Mesendoderm (in vitro differentiated cells): ENCODE data around the gene MT4.

Experiments used
- DNase-seq: peaks from one replicate; pipeline ENCODE4 v3.0.0; 2013
- H2AK5ac ChIP-seq: 2 replicates; pipeline ENCODE4 v1.6.1; 2013; ENCODE audit warnings: low read length, inconsistent platforms
- H2BK120ac ChIP-seq: 2 replicates; pipeline ENCODE4 v1.6.1; 2013; ENCODE audit warnings: low read depth, mild to moderate bottlenecking, low read length, moderate library complexity, mixed read lengths
- H2BK15ac ChIP-seq: replicated peaks from 2 replicates; pipeline ENCODE4 v1.6.1; 2013; ENCODE audit warnings: low read depth, mild to moderate bottlenecking, moderate library complexity
- H2BK5ac ChIP-seq: 2 replicates; pipeline ENCODE4 v1.6.1; 2013; ENCODE audit warnings: low read length, inconsistent platforms
- H3K18ac ChIP-seq: 2 replicates; pipeline ENCODE4 v1.6.1; 2013; ENCODE audit warnings: mild to moderate bottlenecking, low read length, mixed read lengths
- H3K23ac ChIP-seq: one replicate; pipeline ENCODE4 v1.6.1; 2013; ENCODE audit warnings: low read length
- H3K27ac ChIP-seq: 2 replicates; pipeline ENCODE4 v1.5.1; 2013; ENCODE audit warnings: low read depth, mild to moderate bottlenecking, inconsistent platforms, low read length, moderate library complexity
- H3K27me3 ChIP-seq: 2 replicates; pipeline ENCODE4 v1.6.1; 2013; ENCODE audit warnings: low read length, control low read depth, mild to moderate bottlenecking, inconsistent platforms; ENCODE audit not compliant: insufficient read depth, poor library complexity
- H3K36me3 ChIP-seq: 2 replicates; pipeline ENCODE4 v1.6.1; 2013; ENCODE audit warnings: low read length, inconsistent platforms; ENCODE audit not compliant: control insufficient read depth, insufficient read depth
- H3K4ac ChIP-seq: one replicate; pipeline ENCODE4 v1.6.1; 2013; ENCODE audit warnings: low read depth, mild to moderate bottlenecking, low read length, moderate library complexity
- H3K4me1 ChIP-seq: 2 replicates; pipeline ENCODE4 v1.6.1; 2013; ENCODE audit warnings: low read depth, low read length, inconsistent platforms; ENCODE audit not compliant: control insufficient read depth
- H3K4me2 ChIP-seq: 2 replicates; pipeline ENCODE4 v1.6.1; 2013; ENCODE audit warnings: low read length
- H3K4me3 ChIP-seq: 2 replicates; pipeline ENCODE4 v1.5.1; 2013; ENCODE audit warnings: mild to moderate bottlenecking, low read length
- H3K56ac ChIP-seq: one replicate; pipeline ENCODE4 v1.6.1; 2013; ENCODE audit warnings: low read length
- H3K79me1 ChIP-seq: 2 replicates; pipeline ENCODE4 v1.6.1; 2013; ENCODE audit warnings: low read length, inconsistent platforms
- H3K79me2 ChIP-seq: 2 replicates; pipeline ENCODE4 v1.6.1; 2013; ENCODE audit warnings: mild to moderate bottlenecking, low read length; ENCODE audit not compliant: control insufficient read depth, insufficient read depth
- H3K9ac ChIP-seq: 2 replicates; pipeline ENCODE4 v1.6.1; 2013; ENCODE audit warnings: low read length, inconsistent platforms
- H4K5ac ChIP-seq: one replicate; pipeline ENCODE4 v1.6.1; 2013; ENCODE audit warnings: low read length
- H4K8ac ChIP-seq: one replicate; pipeline ENCODE4 v1.6.1; 2013; ENCODE audit warnings: low read depth, mild to moderate bottlenecking, control low read depth, low read length, moderate library complexity
- WGBS: extraction: QIAGEN DNeasy Blood & Tissue Kit; methylation state at CpG from one replicate; pipeline ENCODE4 v1.1.7; 2013; ENCODE audit warnings: low lambda C conversion rate, missing lambda C conversion rate; ENCODE audit not compliant: insufficient coverage; ENCODE audit errors: extremely low coverage; 5-methylcytosine and 5-hydroxymethylcytosine counted together

Gene MT4

GRCh38 chr16:56606476-56607108, 41.7 kb downstream of the MT4 start:
- no peak for DNase-seq
- Histone ChIP-seq H2BK5ac (no peak overlapping the region), H2AK5ac (no peak overlapping the region), H3K4me3 (no peak overlapping the region), H4K5ac (no peak overlapping the region), H3K56ac (no peak overlapping the region), H3K79me1 (no peaks in the 10 kb centered on the region), H4K8ac (no peak overlapping the region), H3K9ac (no peak overlapping the region), H3K36me3 (no peaks in the 10 kb centered on the region), H2BK15ac (no peak overlapping the region), H3K27me3 (peaks cover 6% of the 10 kb centered on the region), H3K4me2 (no peak overlapping the region), H3K27ac (no peak overlapping the region), H3K4ac (no peak overlapping the region), H3K18ac (no peak overlapping the region), H2BK120ac (no peak overlapping the region), H3K4me1 (peaks cover 9% of the 10 kb centered on the region), H3K79me2 (no peaks in the 10 kb centered on the region), H3K23ac (no peak overlapping the region)
- no CpG with 5 or more reads among the region's 8 CpGs for WGBS

DNA sequence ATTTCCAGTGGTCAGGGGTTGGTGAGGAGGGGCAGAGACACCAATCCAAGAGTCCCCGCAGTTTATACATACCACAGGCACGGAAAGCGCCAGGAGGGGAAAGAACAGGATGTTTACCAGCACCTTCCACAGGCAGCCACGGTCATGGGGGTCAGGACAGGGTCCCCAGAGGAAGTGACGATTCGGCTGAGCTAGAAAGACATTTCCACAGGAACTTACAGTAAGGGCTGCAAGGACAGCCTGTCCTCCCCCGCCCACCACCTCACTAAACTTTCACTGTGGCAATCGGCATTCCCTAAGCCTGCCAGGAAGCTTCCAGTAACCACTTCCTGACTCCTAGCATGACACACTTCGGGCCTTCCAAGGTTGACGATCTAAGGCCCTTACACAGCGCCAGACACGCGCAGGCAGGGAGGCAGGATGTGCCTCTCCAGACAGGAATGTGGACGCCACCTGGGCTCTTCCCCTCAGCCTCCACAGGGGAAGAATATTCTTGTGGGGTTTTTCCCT, 42.3 kb downstream of the MT4 start:
- no peak overlapping the region for H4K5ac ChIP-seq
- H3K79me1 ChIP-seq: no peaks in the 10 kb centered on the region
- H3K9ac ChIP-seq: no peak overlapping the region
- H3K18ac ChIP-seq: peak overlapping the region; percentile 1
- no peak overlapping the region for H3K4me2 ChIP-seq
- H3K4ac ChIP-seq: no peak overlapping the region
- no peak overlapping the region for H2AK5ac ChIP-seq
- H2BK120ac ChIP-seq: no peak overlapping the region
- H3K79me2 ChIP-seq: no peaks in the 10 kb centered on the region
- H3K27ac ChIP-seq: no peak overlapping the region
- no CpG with 5 or more reads among the region's 14 CpGs for WGBS
- no peak overlapping the region for H4K8ac ChIP-seq
- H3K27me3 ChIP-seq: peaks cover 6% of the 10 kb centered on the region
- peak; percentile 84 for DNase-seq
- H2BK5ac ChIP-seq: no peak overlapping the region
- H3K4me1 ChIP-seq: peaks cover 9% of the 10 kb centered on the region
- no peak overlapping the region for H2BK15ac ChIP-seq
- peak overlapping the region; percentile 70 for H3K56ac ChIP-seq
- H3K4me3 ChIP-seq: no peak overlapping the region
- H3K23ac ChIP-seq: no peak overlapping the region
- H3K36me3 ChIP-seq: no peaks in the 10 kb centered on the region

DNA sequence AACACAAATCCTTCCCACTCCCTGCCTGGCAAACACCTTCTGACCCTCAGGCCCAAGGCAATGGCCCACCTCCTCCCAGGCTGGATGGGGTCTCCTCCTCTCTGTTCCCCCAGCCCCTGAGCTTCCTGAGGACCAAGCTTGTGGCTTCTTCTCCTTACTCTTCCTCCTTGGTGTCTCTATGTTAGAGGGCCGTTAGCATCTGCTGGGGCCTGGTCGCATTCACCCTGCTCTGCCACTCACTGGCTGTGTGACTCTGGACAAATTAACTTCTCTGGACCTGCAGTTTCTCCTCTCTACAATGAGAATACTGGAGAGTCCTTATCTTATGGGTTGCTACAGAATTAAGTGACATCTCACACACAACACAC, 42.8 kb downstream of the MT4 start:
- no peaks in the 10 kb centered on the region for H3K79me1 ChIP-seq
- H3K4ac ChIP-seq: no peak overlapping the region
- H4K5ac ChIP-seq: no peak overlapping the region
- no peak overlapping the region for H3K4me2 ChIP-seq
- H3K36me3 ChIP-seq: no peaks in the 10 kb centered on the region
- no peak overlapping the region for H2AK5ac ChIP-seq
- WGBS: no CpG with 5 or more reads among the region's 2 CpGs
- H3K56ac ChIP-seq: peak overlapping the region; percentile 82
- H3K27ac ChIP-seq: peak overlapping the region; percentile 45
- H3K79me2 ChIP-seq: no peaks in the 10 kb centered on the region
- peaks cover 9% of the 10 kb centered on the region for H3K4me1 ChIP-seq
- H3K27me3 ChIP-seq: peaks cover 6% of the 10 kb centered on the region
- H2BK120ac ChIP-seq: no peak overlapping the region
- peak overlapping the region; percentile 62 for H3K18ac ChIP-seq
- H2BK5ac ChIP-seq: no peak overlapping the region
- no peak overlapping the region for H4K8ac ChIP-seq
- H2BK15ac ChIP-seq: no peak overlapping the region
- DNase-seq: no peak
- H3K9ac ChIP-seq: peak overlapping the region; percentile 63
- no peak overlapping the region for H3K23ac ChIP-seq
- H3K4me3 ChIP-seq: no peak overlapping the region

DNA sequence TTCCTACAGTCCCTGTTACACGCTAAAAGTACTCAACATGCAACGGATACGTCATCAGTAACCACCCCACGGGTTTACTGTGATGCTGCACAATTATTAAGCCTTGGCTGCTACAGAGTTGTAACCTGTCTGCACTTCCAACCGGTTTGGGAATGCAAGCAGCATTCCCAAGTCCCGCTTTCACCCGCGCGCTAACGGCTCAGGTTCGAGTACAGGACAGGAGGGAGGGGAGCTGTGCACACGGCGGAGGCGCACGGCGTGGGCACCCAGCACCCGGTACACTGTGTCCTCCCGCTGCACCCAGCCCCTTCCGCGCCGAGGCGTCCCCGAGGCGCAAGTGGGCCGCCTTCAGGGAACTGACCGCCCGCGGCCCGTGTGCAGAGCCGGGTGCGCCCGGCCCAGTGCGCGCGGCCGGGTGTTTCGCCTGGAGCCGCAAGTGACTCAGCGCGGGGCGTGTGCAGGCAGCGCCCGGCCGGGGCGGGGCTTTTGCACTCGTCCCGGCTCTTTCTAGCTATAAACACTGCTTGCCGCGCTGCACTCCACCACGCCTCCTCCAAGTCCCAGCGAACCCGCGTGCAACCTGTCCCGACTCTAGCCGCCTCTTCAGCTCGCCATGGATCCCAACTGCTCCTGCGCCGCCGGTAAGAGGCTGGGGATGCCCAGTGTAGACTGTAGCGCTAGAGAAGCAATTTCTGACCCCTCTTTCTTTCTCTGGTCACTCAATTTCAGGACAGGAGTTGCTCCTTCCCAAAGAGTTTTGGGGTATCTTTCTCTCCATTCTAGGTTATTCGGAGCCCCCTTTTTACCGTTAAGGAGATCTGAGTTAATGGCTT, 43.4 kb downstream of the MT4 start, which contains the start of gene MT2A:
MT2A (plus strand) TSS at position 542 of the 833 bp plus-strand sequence; CDS start at position 614, 72 bp downstream.
- Histone ChIP-seq H3K79me1 (no peaks in the 10 kb centered on the region), H3K4me3 (peak within 1 kb of the TSS; percentile 24), H3K9ac (peak within 1 kb of the TSS; percentile 63), H2BK5ac (no peak within 1 kb of the TSS), H3K4ac (no peak within 1 kb of the TSS), H3K56ac (peak within 1 kb of the TSS; percentile 82), H3K4me1 (peaks cover 9% of the 10 kb centered on the region), H3K23ac (peak within 1 kb of the TSS; percentile 83), H4K5ac (no peak within 1 kb of the TSS), H2AK5ac (no peak within 1 kb of the TSS), H3K27me3 (peaks cover 6% of the 10 kb centered on the region), H2BK15ac (no peak within 1 kb of the TSS), H3K36me3 (no peaks in the 10 kb centered on the region), H3K27ac (peak within 1 kb of the TSS; percentile 45), H2BK120ac (peak within 1 kb of the TSS; percentile 66), H3K4me2 (peak within 1 kb of the TSS; percentile 52), H3K79me2 (no peaks in the 10 kb centered on the region), H4K8ac (no peak within 1 kb of the TSS), H3K18ac (peak within 1 kb of the TSS; percentile 62)
- peak; percentile 96 for DNase-seq
- WGBS: no CpG with 5 or more reads among the region's 62 CpGs

DNA sequence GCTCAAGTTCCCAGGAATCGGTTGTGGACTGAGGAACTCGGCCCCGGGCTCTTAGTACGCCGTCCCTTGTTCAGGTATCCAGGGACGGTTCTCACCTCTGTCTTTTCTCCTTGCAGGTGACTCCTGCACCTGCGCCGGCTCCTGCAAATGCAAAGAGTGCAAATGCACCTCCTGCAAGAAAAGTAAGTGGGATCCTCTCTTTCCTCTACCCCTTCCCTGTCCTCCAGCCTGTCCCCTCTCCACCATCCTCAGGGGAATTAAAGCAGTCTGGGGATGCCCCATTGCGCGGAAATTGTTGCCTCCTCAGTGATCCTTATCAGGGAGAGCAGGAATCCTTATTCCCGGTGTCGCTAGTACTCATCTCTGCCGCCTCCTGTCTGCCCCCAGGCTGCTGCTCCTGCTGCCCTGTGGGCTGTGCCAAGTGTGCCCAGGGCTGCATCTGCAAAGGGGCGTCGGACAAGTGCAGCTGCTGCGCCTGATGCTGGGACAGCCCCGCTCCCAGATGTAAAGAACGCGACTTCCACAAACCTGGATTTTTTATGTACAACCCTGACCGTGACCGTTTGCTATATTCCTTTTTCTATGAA, 44.1 kb downstream of the MT4 start:
- Histone ChIP-seq H3K56ac (peak overlapping the region; percentile 58), H3K9ac (no peak overlapping the region), H3K27ac (no peak overlapping the region), H3K18ac (peak overlapping the region; percentile 13), H4K5ac (no peak overlapping the region), H3K23ac (no peak overlapping the region), H2BK15ac (no peak overlapping the region), H3K4me1 (peaks cover 9% of the 10 kb centered on the region), H3K4me2 (peak overlapping the region; percentile 52), H4K8ac (no peak overlapping the region), H2BK5ac (no peak overlapping the region), H3K4ac (no peak overlapping the region), H3K36me3 (no peaks in the 10 kb centered on the region), H3K27me3 (peaks cover 6% of the 10 kb centered on the region), H2AK5ac (no peak overlapping the region), H2BK120ac (no peak overlapping the region), H3K79me1 (no peaks in the 10 kb centered on the region), H3K79me2 (no peaks in the 10 kb centered on the region), H3K4me3 (no peak overlapping the region)
- peak; percentile 55 for DNase-seq
- no CpG with 5 or more reads among the region's 21 CpGs for WGBS
